GM18526 (cell line): ENCODE measurements around the gene ZNF19.

ENCODE experiments used
- POLR2A ChIP-seq: IDR thresholded peaks from 3 replicates; pipeline ENCODE4 v1.6.1; 2011; ENCODE audit not compliant: insufficient read length; ENCODE audit errors: extremely low read depth

The ZNF19 gene

GRCh38 chr16:71499775-71500364 is 10.7 kb upstream of the ZNF19 start:
- TF ChIP-seq POLR2A, result no peak

GRCh38 chr16:71498031-71498430 is 8.9 kb upstream of the ZNF19 start:
- no peak for TF ChIP-seq POLR2A

GRCh38 chr16:71493213-71493612 is 4.1 kb upstream of the ZNF19 start:
- no peak for TF ChIP-seq POLR2A

- no peak for TF ChIP-seq POLR2A
These were observed 3.7 kb upstream of the ZNF19 start for GRCh38 chr16:71492786-71493185.

- no peak for TF ChIP-seq POLR2A
These were observed 1.9 kb upstream of the ZNF19 start for GRCh38 chr16:71491054-71491453.

- TF ChIP-seq POLR2A, result no peak
These were observed 1.2 kb upstream of the ZNF19 start for GRCh38 chr16:71490361-71490760.

GRCh38 chr16:71484006-71484893 is 4.9 kb downstream of the ZNF19 start:
- peak; percentile 66 for TF ChIP-seq POLR2A

GRCh38 chr16:71482569-71482968 is 6.6 kb downstream of the ZNF19 start:
- TF ChIP-seq POLR2A, result no peak

- no peak for TF ChIP-seq POLR2A
These were observed 8.2 kb downstream of the ZNF19 start for GRCh38 chr16:71480956-71481355.

GRCh38 chr16:71479420-71479819 is 9.7 kb downstream of the ZNF19 start:
- TF ChIP-seq POLR2A, result no peak

GRCh38 chr16:71476457-71477124 is 12.5 kb downstream of the ZNF19 start:
- no peak for TF ChIP-seq POLR2A

- TF ChIP-seq POLR2A, result no peak
These were observed 14.3 kb downstream of the ZNF19 start for GRCh38 chr16:71474864-71475263.

GRCh38 chr16:71473891-71474290 is 15.2 kb downstream of the ZNF19 start:
- no peak for TF ChIP-seq POLR2A

- TF ChIP-seq POLR2A, result no peak
These were observed 16.2 kb downstream of the ZNF19 start for GRCh38 chr16:71472931-71473330.

- no peak for TF ChIP-seq POLR2A
These were observed 17.1 kb downstream of the ZNF19 start for GRCh38 chr16:71472051-71472450.

- no peak for TF ChIP-seq POLR2A
These were observed 21.3 kb downstream of the ZNF19 start for GRCh38 chr16:71467810-71468209.
